ENCODE results near the gene VSX2. TPM values are rescaled to one million over a fixed set of nuclear protein-coding genes. Genes with fewer than 3 reads are reported as not detected.

VSX2 gene
- total RNA-seq, 1 experiment from 2014 or later: not detected

- Mint-ChIP-seq H3K9me3 (no peaks in the 10 kb centered on the region), H3K4me3 (no peak overlapping the region), H3K27ac (peak overlapping the region in 1 of 3 experiments; percentile 1; a peak in 2 of 7 replicates), H3K36me3 (ENCODE audit: insufficient read depth in 1 of 3, low read depth in 3 of 3) (no peaks in the 10 kb centered on the region), H3K4me1 (peaks cover 3 to 4% of the 10 kb centered on the region in 2 experiments; a peak in 1 of 4 replicates), H3K27me3 (ENCODE audit: low read depth) (no peaks in the 10 kb centered on the region; the same call in 1 of the 2 replicates)
- Histone ChIP-seq H3K4me2 (ENCODE audit: insufficient read depth, insufficient read length, low read length) (no peak overlapping the region), H4K8ac (replicated peaks; ENCODE audit: insufficient read length, low read depth, low read length) (no peak overlapping the region), H3K27ac (ENCODE audit: insufficient read length, low read depth, low read length) (no peak overlapping the region), H3K79me1 (ENCODE audit: insufficient read depth, low read depth, low read length, poor library complexity, severe bottlenecking) (no peaks in the 10 kb centered on the region), H2BK15ac (ENCODE audit: low read depth, low read length) (no peak overlapping the region), H3K4ac (ENCODE audit: low read depth, low read length) (no peak overlapping the region), H3K56ac (ENCODE audit: insufficient read length, low read depth, low read length) (no peak overlapping the region), H4K91ac (ENCODE audit: insufficient read length, low read depth, low read length) (no peak overlapping the region), H3K18ac (ENCODE audit: insufficient read length, low read depth, low read length) (no peak overlapping the region), H3K27me3 (ENCODE audit: insufficient read depth, low read length) (no peaks in the 10 kb centered on the region), H3K23ac (ENCODE audit: insufficient read length, low read depth, low read length) (no peak overlapping the region), H2BK12ac (ENCODE audit: insufficient read length, low read depth, low read length) (no peak overlapping the region), H2AK5ac (ENCODE audit: insufficient read length, low read length) (no peak overlapping the region), H2AFZ (ENCODE audit: low read length) (no peak overlapping the region), H3K79me2 (ENCODE audit: insufficient read depth, low read length) (no peaks in the 10 kb centered on the region), H4K5ac (ENCODE audit: insufficient read length, low read depth, low read length) (no peak overlapping the region), H3K4me1 (ENCODE audit: insufficient read depth, low read length) (no peaks in the 10 kb centered on the region), H4K20me1 (ENCODE audit: control insufficient read depth, insufficient read depth, insufficient read length) (no peaks in the 10 kb centered on the region), H3K23me2 (ENCODE audit: insufficient read length, low read depth, low read length, poor library complexity, severe bottlenecking) (no peaks in the 10 kb centered on the region), H2BK5ac (ENCODE audit: insufficient read length, low read length) (no peak overlapping the region), H2BK120ac (ENCODE audit: low read depth, low read length, poor library complexity, severe bottlenecking) (no peak overlapping the region), H3T11ph (ENCODE audit: low read length) (no peak overlapping the region), H2BK20ac (ENCODE audit: low read depth, low read length, poor library complexity, severe bottlenecking) (no peak overlapping the region), H3K9ac (ENCODE audit: extremely low read depth, insufficient read length, low read length) (no peak overlapping the region), H3K14ac (ENCODE audit: insufficient read depth, low read length) (no peak overlapping the region), H3K9me3 (ENCODE audit: control insufficient read depth, low read depth, low read length) (no peaks in the 10 kb centered on the region)
- DNase-seq: no peak
- no CpG with 5 or more reads among the region's 5 CpGs for WGBS (ENCODE audit: extremely low coverage, insufficient read length, low lambda C conversion rate)
- no peak for TF ChIP-seq CTCF (conservative IDR thresholded peaks at IDR 0.05)
Measured at GRCh38 chr14:74308695-74309094, 69.4 kb downstream of the VSX2 start.

All from H9 (cell line).